22Rv1 (cell line): ENCODE data around the gene FAM53C.

Experiments used
- ZFX ChIP-seq: fragments of 450-650 bp; IDR thresholded peaks from 2 replicates; pipeline ENCODE4 v1.6.1; 2017; ENCODE audit warnings: antibody characterized with exemption, borderline replicate concordance
- TF ChIP-seq, protein P1 (sequence below): fragments of 450-650 bp; IDR thresholded peaks from 2 replicates; pipeline ENCODE4 v1.5.1; 2017; ENCODE audit warnings: mild to moderate bottlenecking

DNA sequence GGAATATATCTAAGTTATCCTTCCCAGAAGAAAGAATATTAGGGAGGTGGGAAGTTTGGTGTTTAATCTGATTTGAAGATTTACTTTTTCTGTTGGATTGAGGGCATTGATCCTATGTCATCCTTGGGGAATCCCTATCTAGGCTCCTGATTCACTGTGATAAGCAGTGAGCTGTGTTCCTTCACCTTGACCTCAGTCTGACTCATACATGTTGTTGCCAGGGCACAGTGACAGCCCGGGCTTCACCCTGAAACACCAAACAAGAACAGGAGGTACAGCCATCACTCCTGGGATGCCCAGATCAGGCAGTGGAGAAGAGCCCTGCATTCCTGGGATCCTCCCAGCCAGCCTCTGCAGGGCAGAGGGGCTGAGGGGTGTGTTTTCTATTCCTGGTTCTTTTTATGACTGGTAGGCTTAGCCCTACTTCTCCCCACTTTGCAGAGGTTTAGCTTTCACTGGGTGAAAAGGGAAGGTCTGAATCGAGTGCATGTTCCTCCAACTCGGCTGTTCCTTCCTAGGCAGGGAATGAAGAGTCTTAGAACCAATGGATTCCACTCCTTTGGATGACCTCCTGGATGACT is 3.1 kb upstream of the FAM53C start:
- TF ChIP-seq, protein P1, sequence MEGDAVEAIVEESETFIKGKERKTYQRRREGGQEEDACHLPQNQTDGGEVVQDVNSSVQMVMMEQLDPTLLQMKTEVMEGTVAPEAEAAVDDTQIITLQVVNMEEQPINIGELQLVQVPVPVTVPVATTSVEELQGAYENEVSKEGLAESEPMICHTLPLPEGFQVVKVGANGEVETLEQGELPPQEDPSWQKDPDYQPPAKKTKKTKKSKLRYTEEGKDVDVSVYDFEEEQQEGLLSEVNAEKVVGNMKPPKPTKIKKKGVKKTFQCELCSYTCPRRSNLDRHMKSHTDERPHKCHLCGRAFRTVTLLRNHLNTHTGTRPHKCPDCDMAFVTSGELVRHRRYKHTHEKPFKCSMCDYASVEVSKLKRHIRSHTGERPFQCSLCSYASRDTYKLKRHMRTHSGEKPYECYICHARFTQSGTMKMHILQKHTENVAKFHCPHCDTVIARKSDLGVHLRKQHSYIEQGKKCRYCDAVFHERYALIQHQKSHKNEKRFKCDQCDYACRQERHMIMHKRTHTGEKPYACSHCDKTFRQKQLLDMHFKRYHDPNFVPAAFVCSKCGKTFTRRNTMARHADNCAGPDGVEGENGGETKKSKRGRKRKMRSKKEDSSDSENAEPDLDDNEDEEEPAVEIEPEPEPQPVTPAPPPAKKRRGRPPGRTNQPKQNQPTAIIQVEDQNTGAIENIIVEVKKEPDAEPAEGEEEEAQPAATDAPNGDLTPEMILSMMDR: no peak
- no peak for TF ChIP-seq ZFX
